HepG2 (cell line): ENCODE results near the gene PRM3. TPM values are rescaled to one million over a fixed set of nuclear protein-coding genes. Genes with fewer than 3 reads are reported as not detected.

Experiments used
- AHR ChIP-seq: IDR thresholded peaks from 2 replicates; pipeline ENCODE4 v1.6.1; 2018; ENCODE audit warnings: missing genetic modification reagents, missing compliant biosample characterization
- ARNT2 ChIP-seq: sonication (generic); formaldehyde crosslinking; IDR thresholded peaks from 2 replicates; pipeline ENCODE4 v1.8.0; 2022; ENCODE audit warnings: mild to moderate bottlenecking, low read depth, missing genetic modification reagents, moderate library complexity
- ELF3 ChIP-seq: IDR thresholded peaks from 2 replicates; pipeline ENCODE4 v1.6.1; 2016; ENCODE audit warnings: missing genetic modification reagents, missing compliant biosample characterization
- FOXC1 ChIP-seq: sonication (generic); formaldehyde crosslinking; IDR thresholded peaks from 2 replicates; pipeline ENCODE4 v1.8.0; 2022; ENCODE audit warnings: mild to moderate bottlenecking, missing genetic modification reagents, borderline replicate concordance
- FOXK2 ChIP-seq: fragments of 450-650 bp; IDR thresholded peaks from 2 replicates; pipeline ENCODE4 v1.6.1; 2016
- MED8 ChIP-seq: sonication (generic); formaldehyde crosslinking; IDR thresholded peaks from 2 replicates; pipeline ENCODE4 v1.8.1; 2023; ENCODE audit warnings: mild to moderate bottlenecking, missing genetic modification reagents; ENCODE audit not compliant: insufficient replicate concordance
- MIER2 ChIP-seq: IDR thresholded peaks from 2 replicates; pipeline ENCODE4 v1.6.1; 2016; ENCODE audit warnings: missing biosample characterization, missing genetic modification reagents
- NFIC ChIP-seq: IDR thresholded peaks from 2 replicates; pipeline ENCODE4 v1.6.1; 2012; ENCODE audit warnings: mild to moderate bottlenecking, low read length, inconsistent platforms
- SUZ12 ChIP-seq: fragments of 150-350 bp; IDR thresholded peaks from 2 replicates; pipeline ENCODE4 v1.6.1; 2014; ENCODE audit warnings: low read depth, low read length
- ZFYVE20 ChIP-seq: sonication (generic); formaldehyde crosslinking; IDR thresholded peaks from 2 replicates; pipeline ENCODE4 v1.8.0; 2023; ENCODE audit warnings: low read depth, mild to moderate bottlenecking, moderate library complexity, missing genetic modification reagents, borderline replicate concordance
- ZNF354B ChIP-seq: sonication (generic); formaldehyde crosslinking; IDR thresholded peaks from 2 replicates; pipeline ENCODE4 v1.8.0; 2022; ENCODE audit warnings: mild to moderate bottlenecking, missing genetic modification reagents
- ZNF550 ChIP-seq: sonication (generic); formaldehyde crosslinking; IDR thresholded peaks from 2 replicates; pipeline ENCODE4 v1.4.0; 2020; ENCODE audit warnings: mild to moderate bottlenecking, missing genetic modification reagents, borderline replicate concordance
- polyA plus RNA-seq, 8 experiments: library from polyadenylated mRNA; depleted of rRNA in 3 of 8; stranded (reverse) in 7 of 8; unstranded in 1 of 8; fragments of >200 nt; fragmentation: Illumina TruSeq in 4 of 8; extraction: Trizol in 4 of 8; gene quantifications; 2 replicates each; pipeline versions ENCODE4 v1.2.1 to v1.2.3, GENCODE V29; 2011 to 2016; ENCODE audit warnings: low read depth in 4 of 8, missing spikeins in 1 of 8, mixed read lengths in 1 of 8; ENCODE audit not compliant: insufficient read depth in 1 of 8
- total RNA-seq, 5 experiments: library from RNA; depleted of rRNA; stranded (reverse); fragments of >200 nt; fragmentation: Illumina TruSeq; extraction: Trizol; gene quantifications; 2 replicates each; pipeline ENCODE4 v1.2.3, GENCODE V29; 2016; ENCODE audit warnings: low read depth in 1 of 5
- TF ChIP-seq, protein P1 (sequence below): sonication (generic); formaldehyde crosslinking; IDR thresholded peaks from 2 replicates; pipeline ENCODE4 v1.5.0; 2020; ENCODE audit warnings: mild to moderate bottlenecking, missing genetic modification reagents, moderate library complexity
- TF ChIP-seq, protein P2 (sequence below): sonication (generic); formaldehyde crosslinking; IDR thresholded peaks from 2 replicates; pipeline ENCODE4 v1.4.0; 2020; ENCODE audit warnings: mild to moderate bottlenecking, missing genetic modification reagents, borderline replicate concordance
- TF ChIP-seq, protein P3 (sequence below): sonication (generic); formaldehyde crosslinking; IDR thresholded peaks from 2 replicates; pipeline ENCODE4 v1.4.0; 2020; ENCODE audit warnings: low read depth, mild to moderate bottlenecking, missing genetic modification reagents
- TF ChIP-seq, protein P4 (sequence below): sonication (generic); formaldehyde crosslinking; IDR thresholded peaks from 2 replicates; pipeline ENCODE4 v1.5.0; 2020; ENCODE audit warnings: missing genetic modification reagents
- TF ChIP-seq, protein P5 (sequence below): sonication (generic); formaldehyde crosslinking; IDR thresholded peaks from 2 replicates; pipeline ENCODE4 v1.4.0; 2020; ENCODE audit warnings: missing genetic modification reagents

Gene PRM3
- total and polyA plus RNA-seq, 2 of the 13 experiments (the other 11 are each of a cell fraction or from before 2014, with no cell fraction given) = not detected

DNA sequence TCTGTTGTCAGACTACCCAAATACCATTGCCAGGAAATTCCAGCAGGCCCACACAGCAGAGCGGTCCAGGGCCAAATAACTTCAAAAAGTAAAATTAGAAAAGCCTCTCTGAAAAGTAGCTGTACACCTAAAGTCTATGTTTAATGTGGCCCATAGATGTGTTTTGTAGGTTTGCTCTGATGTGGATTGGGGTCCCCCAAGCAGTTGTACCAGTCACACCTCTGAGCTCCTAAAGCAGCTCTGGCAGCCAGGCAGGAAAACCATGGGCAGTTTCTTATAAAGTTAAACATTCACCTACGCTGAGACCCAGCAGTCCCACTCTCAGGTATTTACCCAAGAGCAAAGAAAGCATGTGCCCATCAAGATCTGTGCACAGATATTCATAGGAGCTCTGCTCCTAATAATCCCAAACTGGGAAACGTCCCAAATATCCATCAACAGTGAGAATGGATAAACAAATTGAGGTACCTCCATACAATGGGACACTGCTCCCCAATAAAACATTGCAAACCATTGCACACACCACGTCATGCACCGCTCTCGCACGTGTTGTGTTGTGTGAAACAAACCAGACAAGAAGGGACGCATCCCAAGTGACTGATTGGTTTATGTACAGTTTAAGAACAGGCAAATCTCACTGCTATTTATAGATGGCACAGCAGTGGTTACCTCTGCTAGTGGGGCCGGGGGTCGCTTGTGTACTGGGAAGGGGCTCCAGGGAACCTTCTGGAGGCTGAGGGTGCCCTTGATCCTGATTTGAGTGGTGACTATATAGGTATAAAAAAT, 23.5 kb upstream of the PRM3 start (continued):
- TF ChIP-seq, protein P1, sequence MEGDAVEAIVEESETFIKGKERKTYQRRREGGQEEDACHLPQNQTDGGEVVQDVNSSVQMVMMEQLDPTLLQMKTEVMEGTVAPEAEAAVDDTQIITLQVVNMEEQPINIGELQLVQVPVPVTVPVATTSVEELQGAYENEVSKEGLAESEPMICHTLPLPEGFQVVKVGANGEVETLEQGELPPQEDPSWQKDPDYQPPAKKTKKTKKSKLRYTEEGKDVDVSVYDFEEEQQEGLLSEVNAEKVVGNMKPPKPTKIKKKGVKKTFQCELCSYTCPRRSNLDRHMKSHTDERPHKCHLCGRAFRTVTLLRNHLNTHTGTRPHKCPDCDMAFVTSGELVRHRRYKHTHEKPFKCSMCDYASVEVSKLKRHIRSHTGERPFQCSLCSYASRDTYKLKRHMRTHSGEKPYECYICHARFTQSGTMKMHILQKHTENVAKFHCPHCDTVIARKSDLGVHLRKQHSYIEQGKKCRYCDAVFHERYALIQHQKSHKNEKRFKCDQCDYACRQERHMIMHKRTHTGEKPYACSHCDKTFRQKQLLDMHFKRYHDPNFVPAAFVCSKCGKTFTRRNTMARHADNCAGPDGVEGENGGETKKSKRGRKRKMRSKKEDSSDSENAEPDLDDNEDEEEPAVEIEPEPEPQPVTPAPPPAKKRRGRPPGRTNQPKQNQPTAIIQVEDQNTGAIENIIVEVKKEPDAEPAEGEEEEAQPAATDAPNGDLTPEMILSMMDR = 0 out of 2 replicates have a peak, but pooled peaks have one; percentile 4
- TF ChIP-seq, protein P2, sequence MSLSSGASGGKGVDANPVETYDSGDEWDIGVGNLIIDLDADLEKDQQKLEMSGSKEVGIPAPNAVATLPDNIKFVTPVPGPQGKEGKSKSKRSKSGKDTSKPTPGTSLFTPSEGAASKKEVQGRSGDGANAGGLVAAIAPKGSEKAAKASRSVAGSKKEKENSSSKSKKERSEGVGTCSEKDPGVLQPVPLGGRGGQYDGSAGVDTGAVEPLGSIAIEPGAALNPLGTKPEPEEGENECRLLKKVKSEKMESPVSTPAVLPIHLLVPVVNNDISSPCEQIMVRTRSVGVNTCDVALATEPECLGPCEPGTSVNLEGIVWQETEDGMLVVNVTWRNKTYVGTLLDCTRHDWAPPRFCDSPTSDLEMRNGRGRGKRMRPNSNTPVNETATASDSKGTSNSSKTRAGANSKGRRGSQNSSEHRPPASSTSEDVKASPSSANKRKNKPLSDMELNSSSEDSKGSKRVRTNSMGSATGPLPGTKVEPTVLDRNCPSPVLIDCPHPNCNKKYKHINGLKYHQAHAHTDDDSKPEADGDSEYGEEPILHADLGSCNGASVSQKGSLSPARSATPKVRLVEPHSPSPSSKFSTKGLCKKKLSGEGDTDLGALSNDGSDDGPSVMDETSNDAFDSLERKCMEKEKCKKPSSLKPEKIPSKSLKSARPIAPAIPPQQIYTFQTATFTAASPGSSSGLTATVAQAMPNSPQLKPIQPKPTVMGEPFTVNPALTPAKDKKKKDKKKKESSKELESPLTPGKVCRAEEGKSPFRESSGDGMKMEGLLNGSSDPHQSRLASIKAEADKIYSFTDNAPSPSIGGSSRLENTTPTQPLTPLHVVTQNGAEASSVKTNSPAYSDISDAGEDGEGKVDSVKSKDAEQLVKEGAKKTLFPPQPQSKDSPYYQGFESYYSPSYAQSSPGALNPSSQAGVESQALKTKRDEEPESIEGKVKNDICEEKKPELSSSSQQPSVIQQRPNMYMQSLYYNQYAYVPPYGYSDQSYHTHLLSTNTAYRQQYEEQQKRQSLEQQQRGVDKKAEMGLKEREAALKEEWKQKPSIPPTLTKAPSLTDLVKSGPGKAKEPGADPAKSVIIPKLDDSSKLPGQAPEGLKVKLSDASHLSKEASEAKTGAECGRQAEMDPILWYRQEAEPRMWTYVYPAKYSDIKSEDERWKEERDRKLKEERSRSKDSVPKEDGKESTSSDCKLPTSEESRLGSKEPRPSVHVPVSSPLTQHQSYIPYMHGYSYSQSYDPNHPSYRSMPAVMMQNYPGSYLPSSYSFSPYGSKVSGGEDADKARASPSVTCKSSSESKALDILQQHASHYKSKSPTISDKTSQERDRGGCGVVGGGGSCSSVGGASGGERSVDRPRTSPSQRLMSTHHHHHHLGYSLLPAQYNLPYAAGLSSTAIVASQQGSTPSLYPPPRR (CRISPR knock-in tag) = peak; percentile 47
- no peak for TF ChIP-seq ZNF550
- TF ChIP-seq ZNF354B = no peak
- TF ChIP-seq AHR (CRISPR knock-in tag) = no peak
- peak; percentile 27; the same call in 1 of the 2 replicates for TF ChIP-seq MIER2
- TF ChIP-seq, protein P3, sequence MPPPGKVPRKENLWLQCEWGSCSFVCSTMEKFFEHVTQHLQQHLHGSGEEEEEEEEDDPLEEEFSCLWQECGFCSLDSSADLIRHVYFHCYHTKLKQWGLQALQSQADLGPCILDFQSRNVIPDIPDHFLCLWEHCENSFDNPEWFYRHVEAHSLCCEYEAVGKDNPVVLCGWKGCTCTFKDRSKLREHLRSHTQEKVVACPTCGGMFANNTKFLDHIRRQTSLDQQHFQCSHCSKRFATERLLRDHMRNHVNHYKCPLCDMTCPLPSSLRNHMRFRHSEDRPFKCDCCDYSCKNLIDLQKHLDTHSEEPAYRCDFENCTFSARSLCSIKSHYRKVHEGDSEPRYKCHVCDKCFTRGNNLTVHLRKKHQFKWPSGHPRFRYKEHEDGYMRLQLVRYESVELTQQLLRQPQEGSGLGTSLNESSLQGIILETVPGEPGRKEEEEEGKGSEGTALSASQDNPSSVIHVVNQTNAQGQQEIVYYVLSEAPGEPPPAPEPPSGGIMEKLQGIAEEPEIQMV (CRISPR knock-in tag) = 0 out of 2 replicates have a peak, but pooled peaks have one; percentile 32
- no peak for TF ChIP-seq SUZ12
- peak; percentile 57; the same call in 1 of the 2 replicates for TF ChIP-seq NFIC
- TF ChIP-seq, protein P4, sequence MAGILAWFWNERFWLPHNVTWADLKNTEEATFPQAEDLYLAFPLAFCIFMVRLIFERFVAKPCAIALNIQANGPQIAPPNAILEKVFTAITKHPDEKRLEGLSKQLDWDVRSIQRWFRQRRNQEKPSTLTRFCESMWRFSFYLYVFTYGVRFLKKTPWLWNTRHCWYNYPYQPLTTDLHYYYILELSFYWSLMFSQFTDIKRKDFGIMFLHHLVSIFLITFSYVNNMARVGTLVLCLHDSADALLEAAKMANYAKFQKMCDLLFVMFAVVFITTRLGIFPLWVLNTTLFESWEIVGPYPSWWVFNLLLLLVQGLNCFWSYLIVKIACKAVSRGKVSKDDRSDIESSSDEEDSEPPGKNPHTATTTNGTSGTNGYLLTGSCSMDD (CRISPR knock-in tag) = no peak
- TF ChIP-seq, protein P5, sequence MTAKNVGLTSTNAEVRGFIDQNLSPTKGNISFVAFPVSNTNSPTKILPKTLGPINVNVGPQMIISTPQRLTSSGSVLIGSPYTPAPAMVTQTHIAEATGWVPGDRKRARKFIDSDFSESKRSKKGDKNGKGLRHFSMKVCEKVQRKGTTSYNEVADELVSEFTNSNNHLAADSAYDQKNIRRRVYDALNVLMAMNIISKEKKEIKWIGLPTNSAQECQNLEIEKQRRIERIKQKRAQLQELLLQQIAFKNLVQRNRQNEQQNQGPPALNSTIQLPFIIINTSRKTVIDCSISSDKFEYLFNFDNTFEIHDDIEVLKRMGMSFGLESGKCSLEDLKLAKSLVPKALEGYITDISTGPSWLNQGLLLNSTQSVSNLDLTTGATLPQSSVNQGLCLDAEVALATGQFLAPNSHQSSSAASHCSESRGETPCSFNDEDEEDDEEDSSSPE (CRISPR knock-in tag) = no peak
- no peak for TF ChIP-seq FOXC1
- TF ChIP-seq FOXK2 = 0 out of 2 replicates have a peak, but pooled peaks have one; percentile 13
- TF ChIP-seq ELF3 (CRISPR knock-in tag) = peak; percentile 64; the same call in 1 of the 2 replicates
- 0 out of 2 replicates have a peak, but pooled peaks have one; percentile 30 for TF ChIP-seq ARNT2
- TF ChIP-seq MED8 (CRISPR knock-in tag) = peak; percentile 56
- no peak for TF ChIP-seq ZFYVE20 (CRISPR knock-in tag)
